CD4-positive, alpha-beta memory T cell (primary cell): ENCODE data around the gene EPOP. TPM values are rescaled to one million over a fixed set of nuclear protein-coding genes. Genes with fewer than 3 reads are reported as not detected.
"Not testable (repeated sequence)": the region's sequence is repeated elsewhere in the genome, so short reads cannot be mapped to it uniquely, and the experiment has no call there.

Experiments
- CTCF ChIA-PET: fragments of 350-600 bp; sonication (Branson Sonifier 250); formaldehyde crosslinking; loops from one replicate; lab custom pipeline; 2021; ENCODE audit warnings: inconsistent platforms; ENCODE audit not compliant: partially characterized antibody; lab: Charles Lee
- POLR2A ChIA-PET: fragments of 350-600 bp; sonication (Branson Sonifier 250); formaldehyde crosslinking; loops from one replicate; lab custom pipeline; 2021; ENCODE audit not compliant: partially characterized antibody; lab: Charles Lee
- DNase-seq, 5 donors: peaks; one replicate each; pipeline versions ENCODE4 v3.0.0 to v3.0.0-alpha.2; 2020 to 2022; ENCODE audit warnings: mixed read lengths in 1 of 5
- H3K27ac ChIP-seq: one replicate; pipeline ENCODE4 v1.7.0; 2013; ENCODE audit warnings: low read depth, low read length
- H3K27me3 ChIP-seq: 2 replicates; pipeline ENCODE4 v1.7.0; 2013; ENCODE audit warnings: mild to moderate bottlenecking, low read length, moderate library complexity; ENCODE audit not compliant: insufficient read depth
- H3K36me3 ChIP-seq: 2 replicates; pipeline ENCODE4 v1.7.0; 2013; ENCODE audit warnings: mild to moderate bottlenecking, low read length, moderate library complexity; ENCODE audit not compliant: insufficient read depth
- H3K4me1 ChIP-seq: 2 replicates; pipeline ENCODE4 v1.7.0; 2013; ENCODE audit warnings: mild to moderate bottlenecking, low read length, moderate library complexity; ENCODE audit not compliant: insufficient read depth
- H3K4me3 ChIP-seq, 2 donors: one replicate each; pipeline ENCODE4 v1.7.0; 2013; ENCODE audit warnings: low read length in 2 of 2, mild to moderate bottlenecking in 1 of 2
- H3K9me3 ChIP-seq, 2 donors: one replicate each; pipeline ENCODE4 v1.7.0; 2013; ENCODE audit warnings: low read length in 2 of 2, control low read depth in 1 of 2; ENCODE audit not compliant: control insufficient read depth in 1 of 2
- H3K27ac Mint-ChIP-seq, 7 donors: one replicate each; pipeline ENCODE4 v1.8.0; 2020 to 2021; ENCODE audit warnings: mixed read lengths in 7 of 7, mild to moderate bottlenecking in 6 of 7, inconsistent platforms in 3 of 7, moderate library complexity in 3 of 7
- H3K27me3 Mint-ChIP-seq, 2 donors: one replicate each; pipeline ENCODE4 v1.8.0; 2020 to 2021; ENCODE audit warnings: mixed read lengths in 2 of 2
- H3K36me3 Mint-ChIP-seq, 2 donors: one replicate each; pipeline ENCODE4 v1.8.0; 2020 to 2021; ENCODE audit warnings: mixed read lengths in 2 of 2, inconsistent platforms in 1 of 2, mild to moderate bottlenecking in 1 of 2
- H3K4me1 Mint-ChIP-seq, 4 donors: one replicate each; pipeline ENCODE4 v1.8.0; 2020 to 2021; ENCODE audit warnings: mixed read lengths in 4 of 4, mild to moderate bottlenecking in 1 of 4
- H3K4me3 Mint-ChIP-seq, 8 donors: one replicate each; pipeline ENCODE4 v1.8.0; 2020 to 2021; ENCODE audit warnings: mixed read lengths in 8 of 8, mild to moderate bottlenecking in 7 of 8, moderate library complexity in 6 of 8, inconsistent platforms in 3 of 8
- H3K9me3 Mint-ChIP-seq, 8 donors: one replicate each; pipeline ENCODE4 v1.8.0; 2020 to 2021; ENCODE audit warnings: mixed read lengths in 8 of 8, mild to moderate bottlenecking in 5 of 8, inconsistent platforms in 3 of 8, moderate library complexity in 1 of 8
- intact Hi-C: fragments of 100-400 bp; cut with micrococcal nuclease; formaldehyde crosslinking; loops from one replicate; pipeline ENCODE4 v1.15.1; 2023
- microRNA-seq: library from miRNA; unstranded; fragments of <30 nt; microRNA quantifications from one replicate; pipeline ENCODE4 v1.2.0, GENCODE V29; 2021; ENCODE audit warnings: borderline replicate concordance, borderline number of aligned reads, borderline microRNAs expressed, mixed read lengths
- polyA plus RNA-seq, 2 donors: library from polyadenylated mRNA; unstranded; fragments of 300-500 nt; fragmentation: Illumina TruSeq; gene quantifications; one replicate each; pipeline ENCODE4 v1.2.3, GENCODE V29; 2021
- total RNA-seq, 2 experiments: library from RNA; stranded (reverse); gene quantifications; one replicate each; pipeline ENCODE4 v1.2.3, GENCODE V29; 2021

Gene EPOP
- total and polyA plus RNA-seq, 4 experiments from 2014 or later, result 0.09 to 0.25 TPM; not detected in 2

GRCh38 chr17:38624782-38625355 is 49.9 kb downstream of the EPOP start:
- H3K9me3 Mint-ChIP-seq, H3K36me3 ChIP-seq, H3K4me1 Mint-ChIP-seq, H3K27ac ChIP-seq, H3K9me3 ChIP-seq, H3K4me1 ChIP-seq, CTCF ChIA-PET, intact Hi-C loops, POLR2A ChIA-PET, H3K36me3 Mint-ChIP-seq, H3K4me3 ChIP-seq, H3K27me3 ChIP-seq: not testable (repeated sequence)
- peaks cover 17 to 29% of the 10 kb centered on the region in 2 donors for H3K27me3 Mint-ChIP-seq
- peak overlapping the region in 7 of 8 donors; percentile 7 to 81 (median 66) for H3K4me3 Mint-ChIP-seq
- DNase-seq, result peak in 1 of 5 donors; percentile 22
- H3K27ac Mint-ChIP-seq, result peak overlapping the region in 1 of 7 donors; percentile 13

Small RNA genes lying within 50 kb of the gene (microRNA-seq; reads per million reads assigned to microRNA genes)
- gene MIR4726 (not detected), gene MIR4734 (not detected)

Other genes with a start within 250 kb of the EPOP start
- not detected for gene ARHGAP23, start 246.5 kb downstream of the EPOP start, total RNA-seq
- under 1 TPM; 0.04 to 0.23 TPM for gene ARHGAP23, start 246.5 kb downstream of the EPOP start, polyA plus RNA-seq
- under 1 TPM; 0.28 to 0.79 TPM for gene SRCIN1, start 69.0 kb downstream of the EPOP start, total RNA-seq
- not detected for gene SRCIN1, start 69.0 kb downstream of the EPOP start, polyA plus RNA-seq
- 100 to 1,000 TPM; 493 to 505 TPM for gene MLLT6, start 30.3 kb upstream of the EPOP start, total RNA-seq
- gene MLLT6, start 30.3 kb upstream of the EPOP start, polyA plus RNA-seq, result 10 to 100 TPM in 1 of 2 donors, 1 to 10 TPM in 1; 3.0 to 14.1 TPM
- gene CISD3, start 55.4 kb upstream of the EPOP start, total RNA-seq, result 10 to 100 TPM; 12.5 to 13.5 TPM
- 10 to 100 TPM; 55.3 to 57.6 TPM for gene CISD3, start 55.4 kb upstream of the EPOP start, polyA plus RNA-seq
- not detected for gene PCGF2, start 73.4 kb upstream of the EPOP start, total RNA-seq
- not detected for gene PCGF2, start 73.4 kb upstream of the EPOP start, polyA plus RNA-seq
- gene PSMB3, start 77.8 kb upstream of the EPOP start, total RNA-seq, result 10 to 100 TPM; 93.5 to 99.0 TPM
- gene PSMB3, start 77.8 kb upstream of the EPOP start, polyA plus RNA-seq, result 100 to 1,000 TPM; 391 to 517 TPM
- gene PIP4K2B, start 124.6 kb upstream of the EPOP start, total RNA-seq, result 10 to 100 TPM; 55.9 to 66.3 TPM
- 10 to 100 TPM; 10.2 to 16.6 TPM for gene PIP4K2B, start 124.6 kb upstream of the EPOP start, polyA plus RNA-seq
- gene CWC25, start 150.4 kb upstream of the EPOP start, total RNA-seq, result 10 to 100 TPM; 44.4 to 46.8 TPM
- 1 to 10 TPM; 4.3 to 9.6 TPM for gene CWC25, start 150.4 kb upstream of the EPOP start, polyA plus RNA-seq
- gene RPL23, start 178.8 kb upstream of the EPOP start, total RNA-seq, result 1,000 to 10,000 TPM; 1,511 to 1,572 TPM
- gene RPL23, start 178.8 kb upstream of the EPOP start, polyA plus RNA-seq, result 1,000 to 10,000 TPM in 1 of 2 donors, 100 to 1,000 TPM in 1; 728 to 1,314 TPM
- 100 to 1,000 TPM; 120 to 122 TPM for gene LASP1, start 195.1 kb upstream of the EPOP start, total RNA-seq
- gene LASP1, start 195.1 kb upstream of the EPOP start, polyA plus RNA-seq, result 10 to 100 TPM; 32.1 to 65.3 TPM